Right lobe of liver (tissue), 4 donors: Measurements from ENCODE around the gene CYP4B1.

Experiments
- POLR2A ChIP-seq: fragments of 450-650 bp; IDR thresholded peaks from one replicate; pipeline ENCODE4 v1.6.1; 2017; ENCODE audit warnings: antibody characterized with exemption, mild to moderate bottlenecking
- TF ChIP-seq, protein P1 (sequence below), 4 donors: fragments of 200-600 bp in 3 of 4; fragments of 450-650 bp in 1 of 4; IDR thresholded peaks; one replicate each; pipeline versions ENCODE4 v1.5.1 to v1.8.0; 2016 to 2022; ENCODE audit warnings: antibody characterized with exemption in 4 of 4, mild to moderate bottlenecking in 2 of 4
- donor health status: DM: no; HTN: no; CAD: no.
- donor health status: DM: no; HTN: no; CAD: no.
- donor health status: DM: no; HTN: yes; CAD: no.

DNA sequence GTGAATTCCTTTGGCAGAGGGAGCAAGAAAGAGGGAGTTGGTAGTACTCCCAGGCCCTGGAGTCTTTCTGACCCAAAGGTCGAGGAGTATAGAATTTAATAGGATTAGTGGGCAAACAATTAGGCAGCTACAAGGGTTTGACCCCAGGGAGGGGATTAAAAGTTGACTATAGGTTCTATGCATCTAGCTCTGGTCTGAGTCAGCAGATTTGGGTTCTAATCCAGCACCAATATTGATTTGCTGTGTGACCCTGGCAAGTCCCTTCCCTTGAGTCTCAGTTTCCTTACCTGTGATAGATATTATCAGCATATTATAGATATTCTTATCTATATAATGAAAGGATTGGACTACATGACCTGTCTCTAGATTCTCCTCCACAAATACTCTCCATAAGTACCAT lies 44.9 kb upstream of the CYP4B1 start:
- TF ChIP-seq, protein P1, sequence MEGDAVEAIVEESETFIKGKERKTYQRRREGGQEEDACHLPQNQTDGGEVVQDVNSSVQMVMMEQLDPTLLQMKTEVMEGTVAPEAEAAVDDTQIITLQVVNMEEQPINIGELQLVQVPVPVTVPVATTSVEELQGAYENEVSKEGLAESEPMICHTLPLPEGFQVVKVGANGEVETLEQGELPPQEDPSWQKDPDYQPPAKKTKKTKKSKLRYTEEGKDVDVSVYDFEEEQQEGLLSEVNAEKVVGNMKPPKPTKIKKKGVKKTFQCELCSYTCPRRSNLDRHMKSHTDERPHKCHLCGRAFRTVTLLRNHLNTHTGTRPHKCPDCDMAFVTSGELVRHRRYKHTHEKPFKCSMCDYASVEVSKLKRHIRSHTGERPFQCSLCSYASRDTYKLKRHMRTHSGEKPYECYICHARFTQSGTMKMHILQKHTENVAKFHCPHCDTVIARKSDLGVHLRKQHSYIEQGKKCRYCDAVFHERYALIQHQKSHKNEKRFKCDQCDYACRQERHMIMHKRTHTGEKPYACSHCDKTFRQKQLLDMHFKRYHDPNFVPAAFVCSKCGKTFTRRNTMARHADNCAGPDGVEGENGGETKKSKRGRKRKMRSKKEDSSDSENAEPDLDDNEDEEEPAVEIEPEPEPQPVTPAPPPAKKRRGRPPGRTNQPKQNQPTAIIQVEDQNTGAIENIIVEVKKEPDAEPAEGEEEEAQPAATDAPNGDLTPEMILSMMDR (IDR thresholded peaks at IDR 0.05) = no peak
- TF ChIP-seq POLR2A = no peak
